ENCODE results near the gene ZC3H10. TPM values are rescaled to one million over a fixed set of nuclear protein-coding genes. Genes with fewer than 3 reads are reported as not detected.

The ZC3H10 gene
- total RNA-seq, 5 donors from 2014 or later (not counting 1 experiment from before 2014, with no cell fraction given): 8.4 to 15.1 (median 11.4) TPM

- ATAC-seq (replicated peaks in 1 of 4): no peak
Measured at GRCh38 chr12:56162468-56163290, 44.6 kb downstream of the ZC3H10 start.

GRCh38 chr12:56163533-56164344 lies 45.7 kb downstream of the ZC3H10 start:
- no peaks in the 10 kb centered on the region for H3K9me3 ChIP-seq
- POLR2A ChIA-PET: interaction anchor here in 1 of 2 donors (0.8 kb wide), 1 partner anchor 30 kb away, joined by 6 read pairs; no protein-coding TSS in a partner anchor
- H3K27me3 Mint-ChIP-seq: no peaks in the 10 kb centered on the region
- H3K36me3 Mint-ChIP-seq: peaks cover 51% of the 10 kb centered on the region
- no peaks in the 10 kb centered on the region for H3K9me3 Mint-ChIP-seq
- WGBS (ENCODE audit: insufficient coverage): 70% methylated on average over 3 of the region's 11 CpGs
- no peak for ATAC-seq (replicated peaks in 1 of 4)
- peaks cover 5 to 89% of the 10 kb centered on the region in 2 donors for H3K36me3 ChIP-seq (ENCODE audit: control insufficient read depth in 2 of 2, extremely low read depth in 1 of 2, insufficient read depth in 1 of 2, low read length in 1 of 2)
- H3K4me3 ChIP-seq (ENCODE audit: control insufficient read depth in 1 of 2, extremely low read depth in 1 of 2, low read length in 1 of 2): no peak overlapping the region
- H3K4me3 Mint-ChIP-seq: no peak overlapping the region
- H3K4me1 ChIP-seq (ENCODE audit: control insufficient read depth in 1 of 2, extremely low read depth in 1 of 2, insufficient read depth in 2 of 2, low read length in 2 of 2): peaks cover 18 to 39% of the 10 kb centered on the region in 2 experiments
- CTCF ChIA-PET: interaction anchor here in 1 of 2 donors (0.6 to 1.1 kb wide), 4 partner anchors 17 to 190 kb away, joined by 3 read pairs; partner anchors contain the start of genes RAB5B and SMARCC2
- H3K27ac ChIP-seq (ENCODE audit: low read length): no peak overlapping the region
- no peak for DNase-seq
- H3K27ac Mint-ChIP-seq: peak overlapping the region; percentile 28 to 63
- no peaks in the 10 kb centered on the region for H3K27me3 ChIP-seq (replicated peaks in 1 of 2; ENCODE audit: control insufficient read depth in 2 of 2, extremely low read depth in 1 of 2, insufficient read depth in 2 of 2, low read length in 1 of 2)
- peaks cover 29 to 39% (median 38%) of the 10 kb centered on the region in 3 donors for H3K4me1 Mint-ChIP-seq

More at GRCh38 chr12:56162468-56163290, 44.6 kb downstream of the ZC3H10 start:
- no peaks in the 10 kb centered on the region for H3K27me3 ChIP-seq (replicated peaks in 1 of 2; ENCODE audit: control insufficient read depth in 2 of 2, extremely low read depth in 1 of 2, insufficient read depth in 2 of 2, low read length in 1 of 2)
- no peaks in the 10 kb centered on the region for H3K9me3 Mint-ChIP-seq
- H3K9me3 ChIP-seq: no peaks in the 10 kb centered on the region
- H3K27ac Mint-ChIP-seq: peak overlapping the region; percentile 31 to 71
- no peak overlapping the region for H3K27ac ChIP-seq (ENCODE audit: low read length)
- peaks cover 38 to 42% (median 39%) of the 10 kb centered on the region in 3 donors for H3K4me1 Mint-ChIP-seq
- peaks cover 48% of the 10 kb centered on the region for H3K36me3 Mint-ChIP-seq
- H3K4me3 Mint-ChIP-seq: no peak overlapping the region
- WGBS (ENCODE audit: insufficient coverage): 83% methylated on average over 6 of the region's 11 CpGs
- H3K4me1 ChIP-seq (ENCODE audit: control insufficient read depth in 1 of 2, extremely low read depth in 1 of 2, insufficient read depth in 2 of 2, low read length in 2 of 2): peaks cover 18 to 41% of the 10 kb centered on the region in 2 experiments
- H3K36me3 ChIP-seq (ENCODE audit: control insufficient read depth in 2 of 2, extremely low read depth in 1 of 2, insufficient read depth in 1 of 2, low read length in 1 of 2): peaks cover 5 to 80% of the 10 kb centered on the region in 2 donors
- DNase-seq: no peak
- ChIA-PET CTCF (interaction anchor here in 1 of 2 donors (0.6 to 1.1 kb wide), 11 partner anchors 18 to 421 kb away, joined by 3 to 4 read pairs (median 3); partner anchors contain the start of genes ESYT1, RAB5B and SMARCC2), POLR2A (interaction anchor here (0.5 to 1.2 kb wide), 8 partner anchors 10 to 973 kb away, joined by 3 to 6 read pairs (median 4); partner anchors contain the start of genes RPL41 (in 1 of the 2) and ZC3H10 (in 1 of the 2))
- no peak overlapping the region for H3K4me3 ChIP-seq (ENCODE audit: control insufficient read depth in 1 of 2, extremely low read depth in 1 of 2, low read length in 1 of 2)
- H3K27me3 Mint-ChIP-seq: no peaks in the 10 kb centered on the region

- POLR2A ChIA-PET: no interaction called here
- Histone ChIP-seq H3K27ac (ENCODE audit: low read length) (no peak overlapping the region), H3K9me3 (no peaks in the 10 kb centered on the region), H3K4me3 (ENCODE audit: control insufficient read depth in 1 of 2, extremely low read depth in 1 of 2, low read length in 1 of 2) (no peak overlapping the region), H3K4me1 (ENCODE audit: control insufficient read depth in 1 of 2, extremely low read depth in 1 of 2, insufficient read depth in 2 of 2, low read length in 2 of 2) (peaks cover 18 to 33% of the 10 kb centered on the region in 2 experiments), H3K27me3 (replicated peaks in 1 of 2; ENCODE audit: control insufficient read depth in 2 of 2, extremely low read depth in 1 of 2, insufficient read depth in 2 of 2, low read length in 1 of 2) (no peaks in the 10 kb centered on the region), H3K36me3 (ENCODE audit: control insufficient read depth in 2 of 2, extremely low read depth in 1 of 2, insufficient read depth in 1 of 2, low read length in 1 of 2) (peaks cover 7 to 94% of the 10 kb centered on the region in 2 donors)
- WGBS (ENCODE audit: insufficient coverage): over 99% methylated on average over 11 of the region's 17 CpGs
- no peak for ATAC-seq (replicated peaks in 1 of 4)
- Mint-ChIP-seq H3K27ac (no peak overlapping the region), H3K9me3 (no peaks in the 10 kb centered on the region), H3K27me3 (no peaks in the 10 kb centered on the region), H3K4me3 (no peak overlapping the region), H3K4me1 (peaks cover 23 to 33% (median 32%) of the 10 kb centered on the region in 3 donors), H3K36me3 (peaks cover 51% of the 10 kb centered on the region)
- CTCF ChIA-PET: interaction anchor here in 1 of 2 donors (1.7 kb wide), 1 partner anchor 24 kb away, joined by 4 read pairs; no protein-coding TSS in a partner anchor
- DNase-seq: no peak
Measured at GRCh38 chr12:56164345-56164729, 46.3 kb downstream of the ZC3H10 start.

- CTCF ChIA-PET: interaction anchor here in 1 of 2 donors (1.7 kb wide), 1 partner anchor 23 kb away, joined by 4 read pairs; no protein-coding TSS in a partner anchor
- Mint-ChIP-seq H3K9me3 (no peaks in the 10 kb centered on the region), H3K4me1 (peaks cover 13 to 23% (median 22%) of the 10 kb centered on the region in 3 donors), H3K36me3 (peaks cover 50% of the 10 kb centered on the region), H3K27me3 (no peaks in the 10 kb centered on the region), H3K27ac (peak overlapping the region; percentile 18 to 23), H3K4me3 (no peak overlapping the region)
- Histone ChIP-seq H3K27ac (ENCODE audit: low read length) (no peak overlapping the region), H3K9me3 (no peaks in the 10 kb centered on the region), H3K4me3 (ENCODE audit: control insufficient read depth in 1 of 2, extremely low read depth in 1 of 2, low read length in 1 of 2) (no peak overlapping the region), H3K4me1 (ENCODE audit: control insufficient read depth in 1 of 2, extremely low read depth in 1 of 2, insufficient read depth in 2 of 2, low read length in 2 of 2) (peaks cover 9 to 22% of the 10 kb centered on the region in 2 experiments), H3K27me3 (replicated peaks in 1 of 2; ENCODE audit: control insufficient read depth in 2 of 2, extremely low read depth in 1 of 2, insufficient read depth in 2 of 2, low read length in 1 of 2) (no peaks in the 10 kb centered on the region), H3K36me3 (ENCODE audit: control insufficient read depth in 2 of 2, extremely low read depth in 1 of 2, insufficient read depth in 1 of 2, low read length in 1 of 2) (peaks cover 7 to 94% of the 10 kb centered on the region in 2 donors)
- DNase-seq: no peak
- WGBS (ENCODE audit: insufficient coverage): 94% methylated on average over 4 of the region's 4 CpGs
- ATAC-seq (replicated peaks in 1 of 4): no peak
- POLR2A ChIA-PET: no interaction called here
Measured at GRCh38 chr12:56165369-56165768, 47.3 kb downstream of the ZC3H10 start.

GRCh38 chr12:56169229-56169759 lies 51.2 kb downstream of the ZC3H10 start:
- Histone ChIP-seq H3K4me3 (ENCODE audit: control insufficient read depth in 1 of 2, extremely low read depth in 1 of 2, low read length in 1 of 2) (no peak overlapping the region), H3K27me3 (replicated peaks in 1 of 2; ENCODE audit: control insufficient read depth in 2 of 2, extremely low read depth in 1 of 2, insufficient read depth in 2 of 2, low read length in 1 of 2) (no peaks in the 10 kb centered on the region), H3K27ac (ENCODE audit: low read length) (no peak overlapping the region), H3K9me3 (no peaks in the 10 kb centered on the region), H3K4me1 (ENCODE audit: control insufficient read depth in 1 of 2, extremely low read depth in 1 of 2, insufficient read depth in 2 of 2, low read length in 2 of 2) (no peaks in the 10 kb centered on the region), H3K36me3 (ENCODE audit: control insufficient read depth in 2 of 2, extremely low read depth in 1 of 2, insufficient read depth in 1 of 2, low read length in 1 of 2) (peaks cover 31 to 92% of the 10 kb centered on the region in 2 donors)
- ChIA-PET POLR2A (no interaction called here), CTCF (interaction anchor here in 1 of 2 donors (0.6 kb wide), 1 partner anchor 25 kb away, joined by 3 read pairs; no protein-coding TSS in a partner anchor)
- Mint-ChIP-seq H3K27ac (peak overlapping the region; percentile 19 to 73), H3K4me1 (no peaks in the 10 kb centered on the region), H3K27me3 (no peaks in the 10 kb centered on the region), H3K36me3 (peaks cover 55% of the 10 kb centered on the region), H3K9me3 (no peaks in the 10 kb centered on the region), H3K4me3 (no peak overlapping the region)
- ATAC-seq (replicated peaks in 1 of 4) (no peak), DNase-seq (no peak)
- WGBS (ENCODE audit: insufficient coverage): 38% methylated on average over 1 of the region's 11 CpGs

All from T-cell (primary cell).